HEK293 (cell line): ENCODE data around the gene GRIK2.

Experiments
- CTCF ChIP-seq: fragments of 450-650 bp; formaldehyde crosslinking; IDR thresholded peaks from 2 replicates; pipeline ENCODE4 v1.5.1; 2016; ENCODE audit warnings: missing biosample characterization, missing genetic modification characterization
- MYNN ChIP-seq: fragments of 450-650 bp; formaldehyde crosslinking; IDR thresholded peaks from 2 replicates; pipeline ENCODE4 v1.5.1; 2016; ENCODE audit warnings: missing biosample characterization, missing genetic modification characterization, borderline replicate concordance
- SP7 ChIP-seq: fragments of 450-650 bp; formaldehyde crosslinking; IDR thresholded peaks from 2 replicates; pipeline ENCODE4 v1.5.1; 2016; ENCODE audit warnings: missing biosample characterization, missing genetic modification characterization
- TSHZ1 ChIP-seq: fragments of 450-650 bp; formaldehyde crosslinking; IDR thresholded peaks from 2 replicates; pipeline ENCODE4 v1.5.1; 2016; ENCODE audit warnings: missing biosample characterization, missing genetic modification characterization, borderline replicate concordance
- YY1 ChIP-seq: fragments of 450-650 bp; formaldehyde crosslinking; IDR thresholded peaks from 2 replicates; pipeline ENCODE4 v1.5.1; 2018; ENCODE audit warnings: missing biosample characterization, missing genetic modification characterization
- ZBTB6 ChIP-seq: fragments of 450-650 bp; formaldehyde crosslinking; IDR thresholded peaks from 2 replicates; pipeline ENCODE4 v1.5.1; 2017; ENCODE audit warnings: missing biosample characterization, missing genetic modification characterization
- ZNF26 ChIP-seq: fragments of 450-650 bp; formaldehyde crosslinking; IDR thresholded peaks from 2 replicates; pipeline ENCODE4 v1.5.1; 2016; ENCODE audit warnings: missing biosample characterization, missing genetic modification characterization
- ZNF580 ChIP-seq: fragments of 450-650 bp; formaldehyde crosslinking; IDR thresholded peaks from 2 replicates; pipeline ENCODE4 v1.5.1; 2016; ENCODE audit warnings: missing biosample characterization, missing genetic modification characterization
- ZNF585B ChIP-seq: fragments of 450-650 bp; formaldehyde crosslinking; IDR thresholded peaks from 2 replicates; pipeline ENCODE4 v1.5.1; 2016; ENCODE audit warnings: missing biosample characterization, missing genetic modification characterization
- ZSCAN16 ChIP-seq: fragments of 450-650 bp; formaldehyde crosslinking; IDR thresholded peaks from 2 replicates; pipeline ENCODE4 v1.5.1; 2016; ENCODE audit warnings: missing biosample characterization, missing genetic modification characterization

GRCh38 chr6:102075539-102075938 is 682.0 kb downstream of the GRIK2 start:
- TF ChIP-seq ZNF580 (tag by site-specific recombination) (no peak), YY1 (no peak), ZNF585B (no peak), SP7 (tag by site-specific recombination) (no peak), CTCF (tag by site-specific recombination) (no peak), ZBTB6 (no peak), ZSCAN16 (tag by site-specific recombination) (no peak), TSHZ1 (tag by site-specific recombination) (no peak), MYNN (tag by site-specific recombination) (no peak), ZNF26 (no peak)
